HG02678 (cell line): Measurements from ENCODE around the gene CDH22.

Experiments
- ATAC-seq: cut with Tn5 transposase; IDR thresholded peaks from one replicate; pipeline ENCODE4 v1.9.1; 2021; ENCODE audit warnings: mild to moderate bottlenecking, moderate library complexity; ENCODE audit not compliant: unreplicated experiment

Gene CDH22

DNA sequence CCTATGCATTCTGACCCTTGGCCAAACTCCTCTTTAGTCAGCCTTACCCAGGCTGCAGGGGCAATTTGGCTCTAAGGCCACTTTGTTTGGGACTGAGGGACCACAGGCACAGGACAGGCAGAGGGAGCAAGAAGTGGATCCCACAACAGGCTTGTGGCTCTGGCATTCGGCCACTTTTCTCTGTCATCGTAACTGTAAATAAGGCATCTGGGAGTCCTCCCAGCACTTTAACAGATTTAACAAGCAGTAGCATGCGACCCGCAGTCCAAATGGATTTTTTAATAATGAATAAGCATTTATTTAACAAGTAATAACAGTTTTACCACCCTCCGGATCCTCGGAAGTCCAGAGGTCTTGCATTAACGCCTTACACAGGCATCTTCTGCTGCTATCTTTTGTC is 16.1 kb upstream of the CDH22 start:
- no peak for ATAC-seq

- no peak for ATAC-seq
These were observed 15.3 kb upstream of the CDH22 start for GRCh38 chr20:46323557-46323956.

GRCh38 chr20:46322641-46323040 is 14.3 kb upstream of the CDH22 start:
- ATAC-seq: no peak

- ATAC-seq: no peak
These were observed 9.4 kb upstream of the CDH22 start for GRCh38 chr20:46317685-46318177.

GRCh38 chr20:46316984-46317684 is 8.8 kb upstream of the CDH22 start:
- no peak for ATAC-seq

DNA sequence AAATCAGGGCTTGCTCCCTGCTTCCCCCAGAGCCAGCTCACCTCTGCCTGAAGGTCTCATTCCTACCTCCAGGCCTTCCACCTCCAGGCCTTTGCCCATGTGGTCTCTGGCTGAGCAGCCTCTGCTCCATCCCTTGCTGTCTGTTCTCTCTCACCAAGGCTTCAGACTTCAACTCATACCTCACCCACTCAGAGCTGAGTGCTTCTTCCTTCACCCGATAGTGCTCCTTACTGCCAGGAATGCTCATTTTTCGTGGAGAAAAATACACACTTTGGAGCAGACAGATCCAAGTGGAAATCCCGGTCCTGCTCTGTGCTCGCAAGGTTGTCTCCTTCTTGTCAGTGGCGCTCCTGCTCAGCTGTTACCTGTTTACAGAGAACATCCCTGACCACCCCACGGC is 7.0 kb upstream of the CDH22 start:
- no peak for ATAC-seq

- ATAC-seq: no peak
These were observed 4.9 kb upstream of the CDH22 start for GRCh38 chr20:46312945-46313861.

- ATAC-seq: no peak
These were observed 4.0 kb upstream of the CDH22 start for GRCh38 chr20:46312075-46312944.

- ATAC-seq: no peak
These were observed 3.4 kb upstream of the CDH22 start for GRCh38 chr20:46311719-46312074.

- ATAC-seq: no peak
These were observed 2.8 kb upstream of the CDH22 start for GRCh38 chr20:46311039-46311650.

GRCh38 chr20:46309945-46310344 is 1.6 kb upstream of the CDH22 start:
- no peak for ATAC-seq

DNA sequence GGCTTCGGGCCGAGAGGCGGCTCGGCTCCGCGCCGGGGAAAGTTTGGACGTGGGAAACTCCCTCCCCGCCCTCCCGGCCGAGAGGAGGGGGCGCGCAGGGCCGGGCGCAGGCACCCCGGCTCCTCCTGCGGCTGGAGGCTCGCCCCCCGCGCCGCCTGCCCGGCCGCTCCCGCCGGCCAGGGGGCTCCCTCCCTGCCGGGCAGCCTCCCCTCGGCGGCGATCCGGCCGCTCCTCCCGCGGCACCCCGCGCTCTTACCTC is 370 bp downstream of the CDH22 start:
- ATAC-seq: no peak

DNA sequence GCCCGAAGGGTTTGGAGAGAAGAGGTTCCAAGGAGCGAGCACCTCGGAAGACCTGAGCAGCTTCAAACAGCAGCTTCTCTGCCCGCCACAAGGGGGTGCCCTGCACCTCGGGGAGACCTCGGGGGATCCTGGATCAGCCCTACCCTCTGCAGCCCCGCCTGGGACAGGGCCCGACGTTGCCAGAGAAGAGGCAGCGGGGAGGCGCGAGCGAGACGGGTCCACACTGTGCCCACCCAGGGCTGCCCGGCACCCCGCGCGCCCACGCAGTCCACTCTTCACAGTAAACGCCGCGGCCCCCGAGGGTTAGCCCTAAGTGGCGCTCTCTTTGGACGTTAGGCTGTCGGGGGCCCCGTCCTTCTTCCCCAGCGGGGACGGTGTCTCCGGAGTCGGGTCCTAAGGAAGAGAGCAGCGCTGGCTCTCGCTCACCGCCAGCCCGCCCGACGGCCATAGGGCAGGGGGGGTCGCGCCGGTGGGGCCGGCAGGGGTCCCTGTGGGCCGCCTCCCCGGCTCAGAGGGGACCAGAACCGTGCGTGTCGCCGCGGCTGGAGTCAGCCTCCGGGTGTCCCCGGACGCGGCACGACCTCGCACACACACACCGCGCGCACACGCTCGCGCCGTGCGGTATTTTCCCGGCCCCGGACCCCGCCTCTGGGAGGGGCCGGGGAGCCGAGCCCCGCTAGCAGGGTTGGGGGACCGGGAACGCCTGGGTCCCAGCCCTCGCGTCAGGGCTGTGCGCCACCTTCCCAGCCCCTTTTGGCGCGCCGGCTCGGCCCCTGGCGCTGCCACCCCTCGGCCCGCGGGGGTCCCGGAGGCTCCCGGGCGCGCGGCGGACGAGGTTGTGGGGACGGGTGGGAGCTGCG is 929 bp downstream of the CDH22 start:
- ATAC-seq: peak; percentile 66

DNA sequence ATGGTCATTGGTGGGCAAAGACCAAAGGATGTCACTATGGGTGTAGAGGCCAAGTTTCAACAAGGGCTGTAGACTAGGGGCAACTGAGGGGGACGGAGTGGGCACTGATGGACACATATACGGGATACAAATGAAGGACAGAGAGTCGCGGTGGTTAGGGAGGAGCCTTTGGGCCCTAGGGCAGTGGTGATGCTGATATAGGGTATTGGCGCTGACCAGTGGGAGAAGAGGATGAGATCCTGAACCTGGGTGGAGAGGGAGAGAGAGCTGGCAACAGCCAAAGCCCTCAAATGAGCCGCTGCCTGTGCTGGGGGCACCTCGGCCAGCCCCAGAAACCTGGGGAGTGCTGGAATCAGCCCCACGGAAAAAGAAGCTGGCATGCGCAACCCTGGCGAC is 1.6 kb downstream of the CDH22 start:
- no peak for ATAC-seq

DNA sequence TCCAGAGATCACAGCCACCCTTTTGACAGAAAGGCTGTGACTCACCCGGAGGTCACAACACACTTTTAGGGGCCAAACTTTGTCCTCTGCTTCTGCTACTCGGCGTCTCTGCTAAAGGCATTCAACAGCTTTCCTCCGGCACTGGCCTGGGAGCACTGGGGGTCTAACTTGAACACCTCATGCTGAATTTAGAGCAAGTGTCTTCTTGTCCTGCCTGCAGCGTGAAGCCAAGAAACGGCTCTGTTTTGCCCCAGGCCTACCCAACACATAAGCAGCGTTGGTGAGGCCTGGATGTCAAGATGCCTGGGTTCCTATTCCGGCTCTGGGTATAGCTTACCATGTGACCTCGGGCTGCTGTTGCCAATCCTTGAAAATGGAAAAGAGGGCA is 2.3 kb downstream of the CDH22 start:
- ATAC-seq: no peak

GRCh38 chr20:46305331-46305972 is 2.8 kb downstream of the CDH22 start:
- no peak for ATAC-seq

- no peak for ATAC-seq
These were observed 3.4 kb downstream of the CDH22 start for GRCh38 chr20:46304852-46305251.

DNA sequence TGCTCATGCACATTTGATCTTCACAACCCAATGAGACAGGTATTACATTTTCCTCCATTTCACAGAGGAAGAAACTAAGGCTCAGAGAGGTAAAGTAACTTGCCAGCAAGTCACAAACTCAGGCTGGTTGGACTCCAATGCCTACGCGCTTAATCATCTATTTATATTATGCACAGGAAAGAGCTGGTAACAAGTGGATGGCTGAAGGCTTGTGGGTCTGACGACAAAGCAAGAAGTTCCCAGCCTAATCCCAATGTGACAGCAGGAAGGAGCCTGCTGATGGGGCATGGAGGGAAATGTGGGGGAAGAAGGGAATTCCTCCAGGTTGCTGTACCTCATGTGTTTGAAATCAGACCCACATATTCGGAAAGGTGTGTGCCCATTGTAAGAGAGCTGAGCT is 3.9 kb downstream of the CDH22 start:
- ATAC-seq: no peak

GRCh38 chr20:46303176-46303956 is 4.9 kb downstream of the CDH22 start:
- ATAC-seq: no peak
